DND-41 (cell line): ENCODE measurements around the gene GRM4.

Experiments
- ATAC-seq: fragments of 200-7000 bp; cut with Tn5 transposase; 3 replicates; pipeline ENCODE4 v1.9.1; 2021; ENCODE audit warnings: low read depth; ENCODE audit not compliant: insufficient read depth
- DNase-seq: peaks from one replicate; pipeline ENCODE4 v3.0.0-alpha.2; 2020
- H2AFZ ChIP-seq: 2 replicates; pipeline ENCODE4 v1.6.0; 2012; ENCODE audit warnings: low read depth, low read length
- H3K27ac ChIP-seq: 2 replicates; pipeline ENCODE4 v1.5.1; 2012; ENCODE audit warnings: low read length, inconsistent platforms
- H3K27me3 ChIP-seq: fragments of 200-600 bp; sonication (generic); 2 replicates; pipeline ENCODE4 v1.6.0; 2012; ENCODE audit warnings: low read length, mild to moderate bottlenecking, inconsistent platforms; ENCODE audit not compliant: insufficient read depth, poor library complexity
- H3K36me3 ChIP-seq: 2 replicates; pipeline ENCODE4 v1.5.1; 2012; ENCODE audit warnings: low read length, inconsistent platforms; ENCODE audit not compliant: insufficient read depth
- H3K4me1 ChIP-seq: 2 replicates; pipeline ENCODE4 v1.5.1; 2012; ENCODE audit warnings: mild to moderate bottlenecking, low read length; ENCODE audit not compliant: insufficient read depth
- H3K4me2 ChIP-seq: 2 replicates; pipeline ENCODE4 v1.6.0; 2012; ENCODE audit warnings: mild to moderate bottlenecking, moderate library complexity, low read length, inconsistent platforms; ENCODE audit not compliant: insufficient read depth
- H3K4me3 ChIP-seq, 2 experiments: fragments of 200-600 bp in 1 of 2; shearing (Covaris generic) in 1 of 2; 2 replicates each; pipeline ENCODE4 v1.5.1; 2012 to 2016; ENCODE audit warnings: inconsistent platforms in 2 of 2, low read length in 2 of 2, mild to moderate bottlenecking in 2 of 2, low read depth in 1 of 2, moderate library complexity in 1 of 2
- H3K79me2 ChIP-seq: 2 replicates; pipeline ENCODE4 v1.6.0; 2012; ENCODE audit warnings: low read length, inconsistent platforms; ENCODE audit not compliant: insufficient read depth
- H3K9ac ChIP-seq: 2 replicates; pipeline ENCODE4 v1.6.0; 2012; ENCODE audit warnings: low read depth, mild to moderate bottlenecking, inconsistent platforms, low read length, moderate library complexity
- H3K9me3 ChIP-seq: 2 replicates; pipeline ENCODE4 v1.5.1; 2012; ENCODE audit warnings: low read length, moderate library complexity, mild to moderate bottlenecking, inconsistent platforms; ENCODE audit not compliant: insufficient read depth, severe bottlenecking
- H4K20me1 ChIP-seq: 2 replicates; pipeline ENCODE4 v1.6.0; 2012; ENCODE audit warnings: low read length; ENCODE audit not compliant: insufficient read depth
- EZH2 ChIP-seq: IDR thresholded peaks from 3 replicates; pipeline ENCODE4 v1.6.1; 2012; ENCODE audit warnings: borderline replicate concordance, low read depth, mild to moderate bottlenecking, moderate library complexity, low read length, inconsistent platforms; ENCODE audit not compliant: severe bottlenecking
- TF ChIP-seq, protein P1 (sequence below): IDR thresholded peaks from 2 replicates; pipeline ENCODE4 v1.5.1; 2012; ENCODE audit warnings: borderline replicate concordance, low read length, moderate library complexity, mild to moderate bottlenecking; ENCODE audit not compliant: poor library complexity, severe bottlenecking; ENCODE audit errors: extremely low read depth

Gene GRM4

DNA sequence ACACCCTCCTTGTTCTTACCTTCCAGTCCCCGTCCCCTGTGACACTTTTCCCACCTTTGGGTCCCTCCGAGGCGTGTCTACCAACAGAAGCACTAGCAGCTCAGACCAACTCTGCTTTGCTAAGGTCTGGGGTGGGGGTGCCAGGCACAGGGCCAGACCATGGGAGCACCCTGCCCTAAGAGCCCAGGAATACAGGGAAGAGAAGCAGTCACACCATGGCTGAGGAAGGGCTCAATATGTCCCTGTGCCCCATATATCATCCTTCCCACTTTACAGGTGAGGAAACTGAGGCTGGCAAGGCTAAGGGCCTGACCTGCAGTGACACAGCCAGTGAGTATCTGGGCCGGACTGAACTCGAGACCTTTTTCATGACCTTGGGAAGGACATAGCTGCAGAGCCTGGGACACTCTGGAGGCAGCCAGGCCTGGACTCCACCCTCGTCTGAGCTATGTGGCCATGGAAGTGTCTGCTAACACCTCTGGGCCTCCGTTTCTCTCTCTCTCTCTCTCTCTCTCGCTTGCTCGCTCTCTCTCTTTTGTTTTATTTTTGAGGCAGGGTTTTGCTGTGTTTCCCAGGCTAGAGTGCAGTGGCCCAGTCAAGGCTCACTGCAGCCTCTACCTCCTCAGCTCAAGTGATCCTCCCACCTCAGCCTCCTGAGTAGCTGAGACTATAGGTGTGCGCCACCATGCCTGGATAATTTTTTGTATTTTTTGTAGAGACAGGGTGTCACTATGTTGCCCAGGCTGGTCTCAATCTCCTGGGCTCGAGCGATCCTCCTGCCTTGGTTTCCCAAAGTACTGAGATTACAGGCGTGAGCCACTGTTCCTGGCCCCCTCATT lies 156.7 kb downstream of the GRM4 start:
- no peak overlapping the region for H3K4me3 ChIP-seq
- H4K20me1 ChIP-seq, result no peaks in the 10 kb centered on the region
- ATAC-seq (no peak), DNase-seq (no peak)
- H3K9ac ChIP-seq, result no peak overlapping the region
- TF ChIP-seq, protein P1, sequence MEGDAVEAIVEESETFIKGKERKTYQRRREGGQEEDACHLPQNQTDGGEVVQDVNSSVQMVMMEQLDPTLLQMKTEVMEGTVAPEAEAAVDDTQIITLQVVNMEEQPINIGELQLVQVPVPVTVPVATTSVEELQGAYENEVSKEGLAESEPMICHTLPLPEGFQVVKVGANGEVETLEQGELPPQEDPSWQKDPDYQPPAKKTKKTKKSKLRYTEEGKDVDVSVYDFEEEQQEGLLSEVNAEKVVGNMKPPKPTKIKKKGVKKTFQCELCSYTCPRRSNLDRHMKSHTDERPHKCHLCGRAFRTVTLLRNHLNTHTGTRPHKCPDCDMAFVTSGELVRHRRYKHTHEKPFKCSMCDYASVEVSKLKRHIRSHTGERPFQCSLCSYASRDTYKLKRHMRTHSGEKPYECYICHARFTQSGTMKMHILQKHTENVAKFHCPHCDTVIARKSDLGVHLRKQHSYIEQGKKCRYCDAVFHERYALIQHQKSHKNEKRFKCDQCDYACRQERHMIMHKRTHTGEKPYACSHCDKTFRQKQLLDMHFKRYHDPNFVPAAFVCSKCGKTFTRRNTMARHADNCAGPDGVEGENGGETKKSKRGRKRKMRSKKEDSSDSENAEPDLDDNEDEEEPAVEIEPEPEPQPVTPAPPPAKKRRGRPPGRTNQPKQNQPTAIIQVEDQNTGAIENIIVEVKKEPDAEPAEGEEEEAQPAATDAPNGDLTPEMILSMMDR, result no peak
- TF ChIP-seq EZH2, result no peak
- H2AFZ ChIP-seq, result no peak overlapping the region
- no peak overlapping the region for H3K27ac ChIP-seq
- H3K4me2 ChIP-seq, result no peak overlapping the region
- H3K27me3 ChIP-seq, result no peaks in the 10 kb centered on the region
- no peaks in the 10 kb centered on the region for H3K36me3 ChIP-seq
- H3K79me2 ChIP-seq, result no peaks in the 10 kb centered on the region
- no peaks in the 10 kb centered on the region for H3K4me1 ChIP-seq
- no peaks in the 10 kb centered on the region for H3K9me3 ChIP-seq

DNA sequence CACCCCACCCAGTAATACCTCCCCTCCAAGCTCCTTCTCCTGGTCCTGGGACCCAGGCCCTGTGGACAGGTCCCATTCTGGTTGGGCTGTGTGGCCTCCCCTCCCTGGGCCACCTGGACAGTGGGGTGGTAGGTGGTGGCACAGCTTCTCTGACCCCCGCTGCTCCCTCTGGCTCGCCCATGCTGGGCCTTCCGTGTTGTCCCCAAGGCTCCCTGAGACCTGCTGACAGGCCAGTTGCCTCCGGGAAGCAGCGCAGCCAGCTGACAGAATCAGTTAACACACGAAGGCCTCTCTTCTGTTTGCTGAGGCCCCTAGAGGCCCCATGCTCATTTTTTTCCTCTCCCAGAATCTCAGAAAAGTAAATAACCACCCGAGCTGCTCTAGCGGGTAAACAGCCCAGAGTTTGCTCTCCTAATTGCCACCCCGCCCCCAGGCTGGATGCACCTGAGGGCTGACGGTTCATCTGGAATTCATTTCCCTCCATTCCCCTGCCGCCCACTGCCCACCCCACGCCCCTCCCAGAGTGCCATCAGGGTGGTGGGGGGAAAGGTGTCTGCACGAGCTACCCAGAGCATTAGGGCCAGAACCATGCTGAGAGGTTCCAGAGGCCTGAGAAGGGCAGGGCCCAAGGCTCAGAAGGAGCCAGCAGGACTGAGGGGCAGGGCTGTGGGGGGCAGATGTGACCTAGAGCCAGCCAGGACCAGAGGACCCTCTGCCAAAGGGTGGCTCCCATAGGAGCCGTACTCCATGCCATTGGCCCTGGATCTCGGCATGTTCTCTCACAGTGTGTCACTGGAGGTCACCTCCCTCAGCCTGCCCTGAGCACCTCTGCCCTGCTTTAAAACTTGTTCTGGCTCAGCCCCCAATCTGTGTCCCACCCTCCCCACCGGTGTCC lies 157.5 kb downstream of the GRM4 start:
- Histone ChIP-seq H2AFZ (no peak overlapping the region), H4K20me1 (no peaks in the 10 kb centered on the region), H3K79me2 (no peaks in the 10 kb centered on the region), H3K9me3 (no peaks in the 10 kb centered on the region), H3K36me3 (no peaks in the 10 kb centered on the region), H3K27me3 (no peaks in the 10 kb centered on the region), H3K4me2 (no peak overlapping the region), H3K4me1 (no peaks in the 10 kb centered on the region), H3K9ac (no peak overlapping the region), H3K27ac (no peak overlapping the region), H3K4me3 (no peak overlapping the region)
- ATAC-seq (no peak), DNase-seq (no peak)
- no peak for TF ChIP-seq EZH2
- TF ChIP-seq, protein P1, result no peak

DNA sequence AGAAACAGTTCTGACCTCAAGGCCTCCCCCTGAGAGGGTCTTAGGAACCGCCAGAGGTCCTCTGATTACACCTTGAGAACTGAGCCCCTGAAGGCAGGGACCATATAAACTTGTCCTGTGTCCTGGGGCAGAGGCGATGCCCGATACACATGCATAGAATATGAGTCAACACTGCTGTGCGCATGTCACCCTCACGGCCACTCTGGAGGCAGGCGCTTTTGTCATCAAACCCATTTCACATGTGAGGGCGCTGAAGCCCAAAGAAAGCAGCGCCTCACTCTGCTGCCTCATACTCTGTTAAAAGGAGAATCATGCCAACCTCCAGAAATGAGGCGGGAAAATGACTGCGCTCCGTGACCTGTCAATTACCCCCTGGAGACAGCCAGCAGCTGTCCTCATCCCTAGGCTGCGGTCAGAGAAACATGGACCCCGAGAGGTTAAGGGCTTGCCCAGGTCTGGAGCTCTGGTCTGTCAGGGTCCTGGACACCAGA lies 158.3 kb downstream of the GRM4 start:
- no peak overlapping the region for H3K4me3 ChIP-seq
- H3K4me1 ChIP-seq, result no peaks in the 10 kb centered on the region
- TF ChIP-seq EZH2, result no peak
- ATAC-seq, result no peak
- H3K9me3 ChIP-seq, result no peaks in the 10 kb centered on the region
- H3K4me2 ChIP-seq, result no peak overlapping the region
- H3K27ac ChIP-seq, result no peak overlapping the region
- no peaks in the 10 kb centered on the region for H4K20me1 ChIP-seq
- DNase-seq, result no peak
- H2AFZ ChIP-seq, result no peak overlapping the region
- no peak overlapping the region for H3K9ac ChIP-seq
- H3K79me2 ChIP-seq, result no peaks in the 10 kb centered on the region
- no peaks in the 10 kb centered on the region for H3K27me3 ChIP-seq
- H3K36me3 ChIP-seq, result no peaks in the 10 kb centered on the region

DNA sequence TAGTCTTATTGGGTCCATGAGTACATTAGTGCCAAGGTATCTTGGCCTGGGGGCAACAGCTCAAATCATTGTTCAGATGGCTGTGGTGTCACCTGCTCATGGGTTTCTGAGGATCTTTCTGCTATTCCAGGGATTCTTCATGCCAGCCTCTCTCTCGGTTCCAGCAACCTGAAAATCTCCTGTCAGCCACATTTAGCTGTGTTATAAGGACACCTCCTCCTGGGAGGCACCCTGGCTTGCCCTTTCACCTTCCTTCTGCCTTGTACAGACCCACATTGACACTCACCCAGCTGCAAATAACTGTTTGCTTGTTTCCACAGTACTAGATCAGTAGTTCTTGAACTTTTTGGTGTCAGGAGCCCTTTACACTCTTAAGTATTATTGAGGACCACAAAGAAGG lies 159.9 kb downstream of the GRM4 start:
- H3K36me3 ChIP-seq, result no peaks in the 10 kb centered on the region
- H3K9me3 ChIP-seq, result no peaks in the 10 kb centered on the region
- TF ChIP-seq EZH2, result no peak
- TF ChIP-seq, protein P1, result no peak
- no peaks in the 10 kb centered on the region for H4K20me1 ChIP-seq
- DNase-seq (no peak), ATAC-seq (no peak)
- no peak overlapping the region for H2AFZ ChIP-seq
- no peak overlapping the region for H3K9ac ChIP-seq
- no peak overlapping the region for H3K27ac ChIP-seq
- H3K27me3 ChIP-seq, result no peaks in the 10 kb centered on the region
- no peak overlapping the region for H3K4me3 ChIP-seq
- no peaks in the 10 kb centered on the region for H3K4me1 ChIP-seq
- H3K4me2 ChIP-seq, result no peak overlapping the region
- no peaks in the 10 kb centered on the region for H3K79me2 ChIP-seq
